CD4-positive, alpha-beta T cell (primary cell): ENCODE results near the gene ZNF444. TPM values are rescaled to one million over a fixed set of nuclear protein-coding genes. Genes with fewer than 3 reads are reported as not detected.

Source experiments
- ATAC-seq: fragments of 200-7000 bp; cut with Tn5 transposase; one replicate; pipeline ENCODE4 v1.10.0; 2022; ENCODE audit warnings: mild to moderate bottlenecking; ENCODE audit not compliant: poor library complexity
- CTCF ChIA-PET: fragments of 350-600 bp; sonication (Branson Sonifier 250); formaldehyde crosslinking; loops from one replicate; lab custom pipeline; 2021; ENCODE audit warnings: antibody characterized with exemption, inconsistent platforms; lab: Charles Lee
- POLR2A ChIA-PET: fragments of 350-600 bp; sonication (Branson Sonifier 250); formaldehyde crosslinking; loops from one replicate; lab custom pipeline; 2021; ENCODE audit warnings: antibody characterized with exemption, inconsistent platforms; lab: Charles Lee
- DNase-seq, 14 experiments: peaks; one replicate each; pipeline ENCODE4 v3.0.0-alpha.2; 2013 to 2020; ENCODE audit warnings: mixed read lengths in 2 of 14
- H3K27ac ChIP-seq, 2 donors: one replicate each; pipeline versions ENCODE4 v1.5.1 to v1.7.0; 2013; ENCODE audit warnings: low read length in 2 of 2, low read depth in 1 of 2, mild to moderate bottlenecking in 1 of 2
- H3K27me3 ChIP-seq, 2 experiments: 1 replicate in 1 of 2; 2 replicates in 1 of 2; pipeline versions ENCODE4 v1.6.1 to v1.7.0; 2013; ENCODE audit warnings: low read length in 2 of 2, control low read depth in 1 of 2, mild to moderate bottlenecking in 1 of 2, moderate library complexity in 1 of 2; ENCODE audit not compliant: insufficient read depth in 2 of 2, control insufficient read depth in 1 of 2
- H3K36me3 ChIP-seq: one replicate; pipeline ENCODE4 v1.6.1; 2013; ENCODE audit warnings: low read length, control low read depth; ENCODE audit not compliant: insufficient read depth
- H3K4me1 ChIP-seq: one replicate; pipeline ENCODE4 v1.6.1; 2013; ENCODE audit warnings: low read length, control low read depth; ENCODE audit not compliant: insufficient read depth
- H3K4me3 ChIP-seq: one replicate; pipeline ENCODE4 v1.5.1; 2013; ENCODE audit warnings: mild to moderate bottlenecking, low read length, moderate library complexity
- H3K9me3 ChIP-seq, 2 experiments: 1 replicate in 1 of 2; 2 replicates in 1 of 2; pipeline versions ENCODE4 v1.6.1 to v1.7.0; 2013; ENCODE audit warnings: low read length in 2 of 2, mild to moderate bottlenecking in 2 of 2, control low read depth in 1 of 2, moderate library complexity in 1 of 2; ENCODE audit not compliant: control insufficient read depth in 1 of 2, insufficient read depth in 1 of 2
- H3K27ac Mint-ChIP-seq: one replicate; pipeline ENCODE4 v1.8.0; 2020; ENCODE audit warnings: mixed read lengths
- H3K27me3 Mint-ChIP-seq: one replicate; pipeline ENCODE4 v1.8.0; 2021; ENCODE audit warnings: mixed read lengths
- H3K36me3 Mint-ChIP-seq: one replicate; pipeline ENCODE4 v1.8.0; 2021; ENCODE audit warnings: low read depth, mixed read lengths
- H3K4me1 Mint-ChIP-seq: one replicate; pipeline ENCODE4 v1.8.0; 2021; ENCODE audit warnings: low read depth, mixed read lengths
- H3K4me3 Mint-ChIP-seq: one replicate; pipeline ENCODE4 v1.8.0; 2020; ENCODE audit warnings: mild to moderate bottlenecking, mixed read lengths
- H3K9me3 Mint-ChIP-seq: one replicate; pipeline ENCODE4 v1.8.0; 2020; ENCODE audit warnings: mixed read lengths
- intact Hi-C, 2 experiments: fragments of 100-400 bp; cut with DNase I in 1 of 2; cut with micrococcal nuclease in 1 of 2; formaldehyde crosslinking; loops; one replicate each; pipeline versions ENCODE4 v1.15.1 to v1.9.0; 2023 to 2025; cut with DNase I, micrococcal nuclease
- total RNA-seq, 174 experiments: library from RNA in 2 of 174; stranded (reverse) in 2 of 174; gene quantifications; one replicate each; pipeline ENCODE4 v1.2.3 and lab custom pipeline; 2021 to 2026
- TF ChIP-seq, protein P1 (sequence below): fragments of 200-600 bp; IDR thresholded peaks from one replicate; pipeline ENCODE4 v1.8.0; 2022; ENCODE audit warnings: antibody characterized with exemption, mild to moderate bottlenecking

The ZNF444 gene
- total RNA-seq, 2 experiments from 2014 or later = 13.5 TPM

DNA sequence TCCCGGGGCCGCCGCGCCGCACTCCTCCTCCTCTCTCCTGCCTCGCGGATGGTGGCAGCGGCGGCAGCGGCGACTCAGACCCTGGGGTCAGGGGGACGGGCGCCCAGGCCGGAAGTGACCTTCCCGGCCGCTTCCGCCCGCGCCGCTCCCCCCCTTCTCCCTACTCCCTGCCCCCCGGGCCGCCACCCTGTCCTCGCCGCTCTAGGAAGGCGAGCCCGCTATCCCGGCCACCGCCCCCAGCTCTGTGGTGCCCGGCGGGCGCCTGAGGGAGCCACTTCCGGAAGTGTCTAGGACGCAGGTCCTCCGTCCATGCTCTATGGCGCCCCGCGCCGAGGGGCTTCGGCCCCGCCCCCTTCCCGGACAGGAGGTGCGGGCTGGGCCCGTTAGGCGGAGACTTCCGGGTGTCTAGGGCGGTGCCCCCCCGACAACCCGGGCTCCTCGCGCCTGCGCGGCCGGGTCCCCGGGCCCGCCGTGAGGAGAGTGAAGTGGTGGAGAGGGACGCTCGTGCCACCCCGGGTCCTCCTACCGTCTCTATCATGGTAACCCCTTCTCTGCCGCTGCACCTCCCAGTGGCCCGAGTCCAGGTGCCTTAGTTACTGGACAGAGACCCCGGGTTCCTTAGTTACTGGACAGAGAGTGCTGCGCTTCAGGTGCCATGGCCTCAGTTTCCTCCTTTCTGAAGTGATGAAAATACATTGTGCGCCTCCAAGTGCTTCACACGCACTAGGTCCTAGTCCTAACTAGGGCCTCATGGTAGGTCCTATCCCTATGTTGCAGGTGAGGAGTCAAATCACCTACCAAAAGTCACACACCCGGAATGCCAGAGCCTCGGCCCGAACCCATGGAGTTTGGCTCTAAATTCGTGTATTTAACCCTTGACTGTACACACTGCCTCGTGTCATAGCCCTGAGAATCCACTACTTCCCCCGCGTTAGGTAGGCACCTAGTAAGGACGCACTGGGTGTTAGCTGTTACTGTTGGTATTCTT lies 19.6 kb upstream of the ZNF444 start, which contains the start of gene ZNF787:
TSS of gene ZNF787 (minus strand) at position 116 of the 988 bp plus-strand sequence. CDS start 18,078 bp downstream, outside the sequence.
- peaks cover 52% of the 10 kb centered on the region for H3K4me1 ChIP-seq
- TF ChIP-seq, protein P1, sequence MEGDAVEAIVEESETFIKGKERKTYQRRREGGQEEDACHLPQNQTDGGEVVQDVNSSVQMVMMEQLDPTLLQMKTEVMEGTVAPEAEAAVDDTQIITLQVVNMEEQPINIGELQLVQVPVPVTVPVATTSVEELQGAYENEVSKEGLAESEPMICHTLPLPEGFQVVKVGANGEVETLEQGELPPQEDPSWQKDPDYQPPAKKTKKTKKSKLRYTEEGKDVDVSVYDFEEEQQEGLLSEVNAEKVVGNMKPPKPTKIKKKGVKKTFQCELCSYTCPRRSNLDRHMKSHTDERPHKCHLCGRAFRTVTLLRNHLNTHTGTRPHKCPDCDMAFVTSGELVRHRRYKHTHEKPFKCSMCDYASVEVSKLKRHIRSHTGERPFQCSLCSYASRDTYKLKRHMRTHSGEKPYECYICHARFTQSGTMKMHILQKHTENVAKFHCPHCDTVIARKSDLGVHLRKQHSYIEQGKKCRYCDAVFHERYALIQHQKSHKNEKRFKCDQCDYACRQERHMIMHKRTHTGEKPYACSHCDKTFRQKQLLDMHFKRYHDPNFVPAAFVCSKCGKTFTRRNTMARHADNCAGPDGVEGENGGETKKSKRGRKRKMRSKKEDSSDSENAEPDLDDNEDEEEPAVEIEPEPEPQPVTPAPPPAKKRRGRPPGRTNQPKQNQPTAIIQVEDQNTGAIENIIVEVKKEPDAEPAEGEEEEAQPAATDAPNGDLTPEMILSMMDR = no peak
- H3K27ac Mint-ChIP-seq = peak within 1 kb of the TSS; percentile 96
- peak; percentile 84 for ATAC-seq
- intact Hi-C loops = loop anchor here (1.0 kb wide), 2 partner anchors 20 to 194 kb away; partner anchors contain the start of gene ZNF444 (in 2 of the 2)
- CTCF ChIA-PET = no interaction called here
- POLR2A ChIA-PET = interaction anchor here (0.8 to 2.4 kb wide), 7 partner anchors 9 to 1984 kb away, joined by 3 to 37 read pairs (median 4); partner anchors contain the start of genes CNOT3, MBOAT7, ZNF444 and ZSCAN5A
- peak; percentile 93 to 99 (median 97) for DNase-seq
- peak within 1 kb of the TSS; percentile 73 for H3K4me3 ChIP-seq
- H3K4me1 Mint-ChIP-seq = peaks cover 73% of the 10 kb centered on the region
- H3K27me3 Mint-ChIP-seq = no peaks in the 10 kb centered on the region
- H3K9me3 ChIP-seq = no peaks in the 10 kb centered on the region
- H3K36me3 ChIP-seq = no peaks in the 10 kb centered on the region
- H3K4me3 Mint-ChIP-seq = peak within 1 kb of the TSS; percentile 98
- H3K9me3 Mint-ChIP-seq = no peaks in the 10 kb centered on the region
- H3K36me3 Mint-ChIP-seq = peaks cover 6% of the 10 kb centered on the region
- H3K27ac ChIP-seq = peak within 1 kb of the TSS; percentile 92 to 98
- no peaks in the 10 kb centered on the region for H3K27me3 ChIP-seq

DNA sequence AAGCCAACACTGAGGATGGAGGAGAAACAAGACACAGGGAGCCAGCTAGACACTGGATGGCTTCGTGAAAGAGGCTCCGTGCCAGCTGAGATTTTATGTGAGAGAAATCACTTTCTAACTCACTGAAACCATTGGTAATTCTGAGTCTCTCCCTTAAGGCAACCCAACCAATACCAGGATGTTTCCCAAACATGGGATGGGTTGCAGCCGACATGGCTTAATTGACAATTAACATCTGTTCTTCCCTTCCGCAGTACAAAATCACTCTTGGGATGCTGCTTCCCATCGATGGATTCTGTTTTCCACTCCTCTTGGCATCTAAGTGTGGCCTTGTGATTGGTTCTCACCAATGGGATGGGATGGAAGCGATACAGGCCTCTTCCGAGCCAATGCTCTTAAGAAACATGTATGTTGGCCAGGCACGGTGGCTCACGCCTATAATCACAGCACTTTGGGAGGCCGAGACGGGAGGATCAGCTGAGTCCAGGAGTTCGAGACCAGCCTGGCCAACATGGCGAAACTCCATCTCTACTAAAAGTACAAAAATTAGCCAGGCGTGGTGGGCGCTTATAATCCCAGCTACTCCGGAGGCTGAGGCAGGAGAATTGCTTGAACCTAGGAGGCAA lies 17.7 kb upstream of the ZNF444 start:
- intact Hi-C loops = no loop called here
- no peak overlapping the region for H3K4me3 Mint-ChIP-seq

DNA sequence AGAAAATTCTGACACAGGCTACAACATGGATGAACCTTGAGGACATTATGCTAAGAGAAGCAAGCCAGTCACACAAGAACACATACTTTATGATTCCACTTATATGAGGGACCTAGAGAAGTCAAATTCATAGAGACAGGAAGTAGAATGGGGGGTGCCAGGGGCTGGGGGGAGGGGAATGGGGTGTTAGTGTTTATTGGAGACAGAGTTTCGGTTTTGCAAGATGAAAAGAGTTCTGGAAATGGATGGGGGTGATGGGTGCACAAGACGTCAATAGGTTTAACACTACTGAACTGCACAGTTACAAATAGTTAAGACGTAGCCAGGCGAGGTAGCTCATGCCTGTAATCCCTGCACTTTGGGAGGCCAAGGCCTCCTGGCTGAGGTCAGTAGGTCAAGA lies 16.5 kb upstream of the ZNF444 start:
- Mint-ChIP-seq H3K27me3 (no peaks in the 10 kb centered on the region), H3K27ac (peak overlapping the region; percentile 90), H3K9me3 (no peaks in the 10 kb centered on the region), H3K36me3 (peaks cover 6% of the 10 kb centered on the region), H3K4me3 (peak overlapping the region; percentile 39), H3K4me1 (peaks cover 47% of the 10 kb centered on the region)
- TF ChIP-seq, protein P1 = no peak
- peak overlapping the region in 1 of 2 donors; percentile 41 for H3K27ac ChIP-seq
- no peaks in the 10 kb centered on the region for H3K9me3 ChIP-seq
- peak; percentile 33 for ATAC-seq
- DNase-seq = peak in 7 of 14 experiments; percentile 26 to 62 (median 51)
- ChIA-PET POLR2A (interaction anchor here (1.4 to 1.6 kb wide), 2 partner anchors 13 to 17 kb away, joined by 4 to 14 read pairs; partner anchors contain the start of gene ZNF444), CTCF (no interaction called here)
- H3K4me1 ChIP-seq = peaks cover 35% of the 10 kb centered on the region
- H3K36me3 ChIP-seq = no peaks in the 10 kb centered on the region
- no peaks in the 10 kb centered on the region for H3K27me3 ChIP-seq
- intact Hi-C loops = no loop called here
- H3K4me3 ChIP-seq = no peak overlapping the region

More for the DNA sequence above, 17.7 kb upstream of the ZNF444 start:
- H3K4me1 ChIP-seq = peaks cover 46% of the 10 kb centered on the region
- TF ChIP-seq, protein P1 = no peak
- no peak overlapping the region for H3K4me3 ChIP-seq
- no peaks in the 10 kb centered on the region for H3K36me3 ChIP-seq
- Mint-ChIP-seq H3K4me1 (peaks cover 58% of the 10 kb centered on the region), H3K27ac (peak overlapping the region; percentile 71), H3K27me3 (no peaks in the 10 kb centered on the region), H3K36me3 (peaks cover 6% of the 10 kb centered on the region), H3K9me3 (no peaks in the 10 kb centered on the region)
- CTCF ChIA-PET = no interaction called here
- H3K27me3 ChIP-seq = no peaks in the 10 kb centered on the region
- DNase-seq (no peak), ATAC-seq (no peak)
- POLR2A ChIA-PET = no interaction called here
- no peak overlapping the region for H3K27ac ChIP-seq
- H3K9me3 ChIP-seq = no peaks in the 10 kb centered on the region
